ENCODE measurements around the gene VAT1L.
A peak's percentile ranks its signal among the peaks of the same experiment; 100 is the strongest.

The VAT1L gene

GRCh38 chr16:77788181-77789084 is at the start of gene VAT1L:
Gene VAT1L, plus strand, starts transcription at chr16:77788564. Its CDS starts 119 bp downstream, at chr16:77788683.
- Histone ChIP-seq H3K27me3 (ENCODE audit: insufficient read depth, insufficient read length) (peaks cover 38% of the 10 kb centered on the region), H3K36me3 (ENCODE audit: insufficient read depth, insufficient read length, low read length) (no peaks in the 10 kb centered on the region), H3K9me3 (ENCODE audit: insufficient read depth, low read length) (peaks cover 13% of the 10 kb centered on the region; the same call in 1 of the 2 replicates), H3K9ac (ENCODE audit: insufficient read length, low read depth) (peak within 1 kb of the TSS; percentile 81), H3K4me3 (ENCODE audit: insufficient read length, low read depth) (peak within 1 kb of the TSS; percentile 83), H3K4me1 (ENCODE audit: insufficient read depth, insufficient read length) (no peaks in the 10 kb centered on the region)
- no peak for TF ChIP-seq SUZ12 (IDR thresholded peaks at IDR 0.05; ENCODE audit: extremely low read depth, insufficient read depth, insufficient read length)
- no peak for TF ChIP-seq ZNF274 (IDR thresholded peaks at IDR 0.05; ENCODE audit: low read depth, low read length)
- TF ChIP-seq YY1 (IDR thresholded peaks at IDR 0.05; ENCODE audit: insufficient read depth, insufficient read length): no peak
- DNase-seq (ENCODE audit: low read depth, low spot score): peak; percentile 44

GRCh38 chr16:77738706-77739558 is 49.4 kb upstream of the VAT1L start:
- no peak overlapping the region for H3K9ac ChIP-seq (ENCODE audit: insufficient read length, low read depth)
- no peaks in the 10 kb centered on the region for H3K4me1 ChIP-seq (ENCODE audit: insufficient read depth, insufficient read length)
- H3K36me3 ChIP-seq (ENCODE audit: insufficient read depth, insufficient read length, low read length): no peaks in the 10 kb centered on the region
- H3K9me3 ChIP-seq (ENCODE audit: insufficient read depth, low read length): no peaks in the 10 kb centered on the region
- TF ChIP-seq SUZ12 (IDR thresholded peaks at IDR 0.05; ENCODE audit: extremely low read depth, insufficient read depth, insufficient read length) (no peak), ZNF274 (IDR thresholded peaks at IDR 0.05; ENCODE audit: low read depth, low read length) (no peak), YY1 (IDR thresholded peaks at IDR 0.05; ENCODE audit: insufficient read depth, insufficient read length) (no peak)
- H3K27me3 ChIP-seq (ENCODE audit: insufficient read depth, insufficient read length): no peaks in the 10 kb centered on the region
- H3K4me3 ChIP-seq (ENCODE audit: insufficient read length, low read depth): no peak overlapping the region
- DNase-seq (ENCODE audit: low read depth, low spot score): no peak

- TF ChIP-seq ZNF274 (IDR thresholded peaks at IDR 0.05; ENCODE audit: low read depth, low read length): no peak
- TF ChIP-seq YY1 (IDR thresholded peaks at IDR 0.05; ENCODE audit: insufficient read depth, insufficient read length): no peak
- TF ChIP-seq SUZ12 (IDR thresholded peaks at IDR 0.05; ENCODE audit: extremely low read depth, insufficient read depth, insufficient read length): no peak
- no peak overlapping the region for H3K4me3 ChIP-seq (ENCODE audit: insufficient read length, low read depth)
Measured at GRCh38 chr16:77739559-77739892, 48.8 kb upstream of the VAT1L start.

GRCh38 chr16:77744141-77744540 is 44.2 kb upstream of the VAT1L start:
- no peak for DNase-seq (ENCODE audit: low read depth, low spot score)
- Histone ChIP-seq H3K27me3 (ENCODE audit: insufficient read depth, insufficient read length) (no peaks in the 10 kb centered on the region), H3K36me3 (ENCODE audit: insufficient read depth, insufficient read length, low read length) (no peaks in the 10 kb centered on the region)

More at GRCh38 chr16:77739559-77739892, 48.8 kb upstream of the VAT1L start:
- Histone ChIP-seq H3K4me1 (ENCODE audit: insufficient read depth, insufficient read length) (no peaks in the 10 kb centered on the region), H3K27me3 (ENCODE audit: insufficient read depth, insufficient read length) (no peaks in the 10 kb centered on the region), H3K9me3 (ENCODE audit: insufficient read depth, low read length) (no peaks in the 10 kb centered on the region), H3K9ac (ENCODE audit: insufficient read length, low read depth) (no peak overlapping the region), H3K36me3 (ENCODE audit: insufficient read depth, insufficient read length, low read length) (no peaks in the 10 kb centered on the region)
- DNase-seq (ENCODE audit: low read depth, low spot score): no peak

GRCh38 chr16:77745972-77746371 is 42.4 kb upstream of the VAT1L start:
- H3K36me3 ChIP-seq (ENCODE audit: insufficient read depth, insufficient read length, low read length): no peaks in the 10 kb centered on the region
- H3K4me3 ChIP-seq (ENCODE audit: insufficient read length, low read depth): no peak overlapping the region
- no peak overlapping the region for H3K9ac ChIP-seq (ENCODE audit: insufficient read length, low read depth)
- H3K9me3 ChIP-seq (ENCODE audit: insufficient read depth, low read length): no peaks in the 10 kb centered on the region
- TF ChIP-seq ZNF274 (IDR thresholded peaks at IDR 0.05; ENCODE audit: low read depth, low read length) (no peak), SUZ12 (IDR thresholded peaks at IDR 0.05; ENCODE audit: extremely low read depth, insufficient read depth, insufficient read length) (no peak), YY1 (IDR thresholded peaks at IDR 0.05; ENCODE audit: insufficient read depth, insufficient read length) (no peak)
- no peaks in the 10 kb centered on the region for H3K27me3 ChIP-seq (ENCODE audit: insufficient read depth, insufficient read length)
- no peak for DNase-seq (ENCODE audit: low read depth, low spot score)
- no peaks in the 10 kb centered on the region for H3K4me1 ChIP-seq (ENCODE audit: insufficient read depth, insufficient read length)

More at GRCh38 chr16:77744141-77744540, 44.2 kb upstream of the VAT1L start:
- no peak overlapping the region for H3K4me3 ChIP-seq (ENCODE audit: insufficient read length, low read depth)
- H3K9me3 ChIP-seq (ENCODE audit: insufficient read depth, low read length): no peaks in the 10 kb centered on the region
- H3K4me1 ChIP-seq (ENCODE audit: insufficient read depth, insufficient read length): no peaks in the 10 kb centered on the region
- no peak for TF ChIP-seq ZNF274 (IDR thresholded peaks at IDR 0.05; ENCODE audit: low read depth, low read length)
- no peak for TF ChIP-seq YY1 (IDR thresholded peaks at IDR 0.05; ENCODE audit: insufficient read depth, insufficient read length)
- no peak for TF ChIP-seq SUZ12 (IDR thresholded peaks at IDR 0.05; ENCODE audit: extremely low read depth, insufficient read depth, insufficient read length)
- no peak overlapping the region for H3K9ac ChIP-seq (ENCODE audit: insufficient read length, low read depth)

GRCh38 chr16:77748421-77749005 is 39.9 kb upstream of the VAT1L start:
- Histone ChIP-seq H3K27me3 (ENCODE audit: insufficient read depth, insufficient read length) (peaks cover 3% of the 10 kb centered on the region), H3K4me1 (ENCODE audit: insufficient read depth, insufficient read length) (no peaks in the 10 kb centered on the region), H3K9me3 (ENCODE audit: insufficient read depth, low read length) (no peaks in the 10 kb centered on the region), H3K4me3 (ENCODE audit: insufficient read length, low read depth) (no peak overlapping the region), H3K36me3 (ENCODE audit: insufficient read depth, insufficient read length, low read length) (no peaks in the 10 kb centered on the region), H3K9ac (ENCODE audit: insufficient read length, low read depth) (no peak overlapping the region)
- TF ChIP-seq YY1 (IDR thresholded peaks at IDR 0.05; ENCODE audit: insufficient read depth, insufficient read length): no peak
- no peak for TF ChIP-seq SUZ12 (IDR thresholded peaks at IDR 0.05; ENCODE audit: extremely low read depth, insufficient read depth, insufficient read length)
- TF ChIP-seq ZNF274 (IDR thresholded peaks at IDR 0.05; ENCODE audit: low read depth, low read length): no peak
- no peak for DNase-seq (ENCODE audit: low read depth, low spot score)

Data from NT2/D1 (cell line).